OCI-LY1 (cell line): ENCODE results near the gene MYO18B.

Source experiments
- CTCF ChIP-seq: fragments of 200-600 bp; sonication (generic), shearing (Covaris generic); IDR thresholded peaks from 2 replicates; pipeline ENCODE4 v1.5.1; 2017; ENCODE audit warnings: mild to moderate bottlenecking, antibody characterized with exemption, low read length, moderate library complexity, mixed read lengths
- EZH2 ChIP-seq: fragments of 200-600 bp; sonication (generic), shearing (Covaris generic); IDR thresholded peaks from 2 replicates; pipeline ENCODE4 v1.8.0; 2017; ENCODE audit warnings: borderline replicate concordance, mixed run types, mild to moderate bottlenecking, antibody characterized with exemption, low read length, moderate library complexity, mixed read lengths

- TF ChIP-seq CTCF (no peak), EZH2 (no peak)
Measured at GRCh38 chr22:25735650-25736049, 6.3 kb upstream of the MYO18B start.
